ENCODE results near the gene NGFR.

NGFR gene

GRCh38 chr17:49530118-49530517 is 35.0 kb downstream of the NGFR start:
- Mint-ChIP-seq H3K36me3 (ENCODE audit: low read depth) (no peaks in the 10 kb centered on the region), H3K27me3 (ENCODE audit: low read depth) (peaks cover 6% of the 10 kb centered on the region), H3K27ac (peak overlapping the region; percentile 53 to 82 (median 77)), H3K4me3 (no peak overlapping the region), H3K9me3 (peaks cover 2% of the 10 kb centered on the region), H3K4me1 (peaks cover 55% of the 10 kb centered on the region)
- TF ChIP-seq, protein P1, sequence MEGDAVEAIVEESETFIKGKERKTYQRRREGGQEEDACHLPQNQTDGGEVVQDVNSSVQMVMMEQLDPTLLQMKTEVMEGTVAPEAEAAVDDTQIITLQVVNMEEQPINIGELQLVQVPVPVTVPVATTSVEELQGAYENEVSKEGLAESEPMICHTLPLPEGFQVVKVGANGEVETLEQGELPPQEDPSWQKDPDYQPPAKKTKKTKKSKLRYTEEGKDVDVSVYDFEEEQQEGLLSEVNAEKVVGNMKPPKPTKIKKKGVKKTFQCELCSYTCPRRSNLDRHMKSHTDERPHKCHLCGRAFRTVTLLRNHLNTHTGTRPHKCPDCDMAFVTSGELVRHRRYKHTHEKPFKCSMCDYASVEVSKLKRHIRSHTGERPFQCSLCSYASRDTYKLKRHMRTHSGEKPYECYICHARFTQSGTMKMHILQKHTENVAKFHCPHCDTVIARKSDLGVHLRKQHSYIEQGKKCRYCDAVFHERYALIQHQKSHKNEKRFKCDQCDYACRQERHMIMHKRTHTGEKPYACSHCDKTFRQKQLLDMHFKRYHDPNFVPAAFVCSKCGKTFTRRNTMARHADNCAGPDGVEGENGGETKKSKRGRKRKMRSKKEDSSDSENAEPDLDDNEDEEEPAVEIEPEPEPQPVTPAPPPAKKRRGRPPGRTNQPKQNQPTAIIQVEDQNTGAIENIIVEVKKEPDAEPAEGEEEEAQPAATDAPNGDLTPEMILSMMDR (IDR thresholded peaks at IDR 0.05; ENCODE audit: unreplicated experiment in 3 of 3): no peak

DNA sequence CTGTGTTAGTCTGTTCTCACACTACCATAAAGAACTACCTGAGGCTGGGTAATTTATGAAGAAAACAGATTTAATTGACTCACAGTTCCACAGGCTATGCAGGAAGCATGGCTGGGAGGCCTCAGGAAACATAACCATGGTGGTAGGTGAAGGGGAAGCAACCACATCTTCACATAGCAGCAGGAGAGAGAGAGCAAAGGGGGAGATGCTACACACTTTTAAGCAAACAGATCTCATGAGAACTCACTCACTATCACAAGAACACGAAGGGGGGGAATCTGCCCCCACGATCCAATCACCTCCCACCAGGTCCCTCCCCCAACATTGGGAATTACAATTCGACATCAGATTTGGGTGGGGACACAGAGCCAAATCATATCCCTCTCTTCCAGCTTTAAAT is 48.8 kb downstream of the NGFR start:
- H3K27ac Mint-ChIP-seq: peak overlapping the region; percentile 16 to 42 (median 23)
- H3K27me3 Mint-ChIP-seq (ENCODE audit: low read depth): no peaks in the 10 kb centered on the region
- H3K4me1 Mint-ChIP-seq: peaks cover 44% of the 10 kb centered on the region
- TF ChIP-seq, protein P1 (IDR thresholded peaks at IDR 0.05; ENCODE audit: unreplicated experiment in 3 of 3): no peak
- peaks cover 13% of the 10 kb centered on the region for H3K9me3 Mint-ChIP-seq
- H3K4me3 Mint-ChIP-seq: no peak overlapping the region
- no peaks in the 10 kb centered on the region for H3K36me3 Mint-ChIP-seq (ENCODE audit: low read depth)

- no peaks in the 10 kb centered on the region for H3K36me3 Mint-ChIP-seq (ENCODE audit: low read depth)
- H3K27me3 Mint-ChIP-seq (ENCODE audit: low read depth): peaks cover 5% of the 10 kb centered on the region
- TF ChIP-seq, protein P1 (IDR thresholded peaks at IDR 0.05; ENCODE audit: unreplicated experiment in 3 of 3): no peak
- peaks cover 11% of the 10 kb centered on the region for H3K9me3 Mint-ChIP-seq
- peak overlapping the region; percentile 85 to 95 (median 90) for H3K27ac Mint-ChIP-seq
- H3K4me1 Mint-ChIP-seq: peaks cover 55% of the 10 kb centered on the region
- H3K4me3 Mint-ChIP-seq: no peak overlapping the region
These were observed 50.0 kb downstream of the NGFR start for GRCh38 chr17:49545007-49545660.

DNA sequence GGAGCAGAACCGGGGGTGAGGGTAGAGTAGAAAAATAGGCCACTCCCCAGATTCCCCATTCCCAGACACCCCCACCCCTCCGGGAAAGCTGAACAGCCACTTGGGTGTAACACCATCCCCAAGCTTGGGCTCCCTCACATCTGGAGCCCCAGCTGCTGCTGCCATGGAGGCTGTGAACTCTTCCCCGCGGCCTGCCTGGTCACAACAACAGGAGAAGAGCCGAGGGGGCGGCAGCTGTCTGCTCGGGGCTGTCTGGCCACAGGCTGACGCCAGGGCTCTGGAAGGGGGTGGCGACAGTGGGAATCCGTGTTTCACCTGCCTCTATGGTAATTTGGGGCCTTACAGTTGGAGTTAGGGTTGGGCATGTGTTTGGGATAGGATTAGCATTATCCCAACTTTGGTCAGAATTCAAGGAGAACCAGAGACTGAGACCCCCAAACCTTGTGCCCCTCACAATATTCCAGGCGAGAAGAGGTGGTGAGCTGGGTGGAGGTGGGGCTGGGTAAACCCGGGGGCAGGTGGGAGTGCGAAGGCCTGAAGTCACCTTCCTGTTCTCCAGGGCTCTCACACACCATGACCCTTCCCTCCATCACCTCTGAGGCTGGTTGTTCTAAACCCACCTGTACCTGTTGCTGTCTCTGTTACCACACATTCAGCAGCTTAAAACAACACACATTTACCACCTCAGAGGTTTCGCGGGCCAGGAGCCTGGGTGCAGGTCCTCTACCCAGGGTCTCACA is 50.9 kb downstream of the NGFR start:
- no peaks in the 10 kb centered on the region for H3K36me3 Mint-ChIP-seq (ENCODE audit: low read depth)
- peak overlapping the region; percentile 85 to 95 (median 90) for H3K27ac Mint-ChIP-seq
- TF ChIP-seq, protein P1 (IDR thresholded peaks at IDR 0.05; ENCODE audit: unreplicated experiment in 3 of 3): no peak
- peaks cover 10% of the 10 kb centered on the region for H3K9me3 Mint-ChIP-seq
- H3K27me3 Mint-ChIP-seq (ENCODE audit: low read depth): peaks cover 5% of the 10 kb centered on the region
- no peak overlapping the region for H3K4me3 Mint-ChIP-seq
- H3K4me1 Mint-ChIP-seq: peaks cover 55% of the 10 kb centered on the region

DNA sequence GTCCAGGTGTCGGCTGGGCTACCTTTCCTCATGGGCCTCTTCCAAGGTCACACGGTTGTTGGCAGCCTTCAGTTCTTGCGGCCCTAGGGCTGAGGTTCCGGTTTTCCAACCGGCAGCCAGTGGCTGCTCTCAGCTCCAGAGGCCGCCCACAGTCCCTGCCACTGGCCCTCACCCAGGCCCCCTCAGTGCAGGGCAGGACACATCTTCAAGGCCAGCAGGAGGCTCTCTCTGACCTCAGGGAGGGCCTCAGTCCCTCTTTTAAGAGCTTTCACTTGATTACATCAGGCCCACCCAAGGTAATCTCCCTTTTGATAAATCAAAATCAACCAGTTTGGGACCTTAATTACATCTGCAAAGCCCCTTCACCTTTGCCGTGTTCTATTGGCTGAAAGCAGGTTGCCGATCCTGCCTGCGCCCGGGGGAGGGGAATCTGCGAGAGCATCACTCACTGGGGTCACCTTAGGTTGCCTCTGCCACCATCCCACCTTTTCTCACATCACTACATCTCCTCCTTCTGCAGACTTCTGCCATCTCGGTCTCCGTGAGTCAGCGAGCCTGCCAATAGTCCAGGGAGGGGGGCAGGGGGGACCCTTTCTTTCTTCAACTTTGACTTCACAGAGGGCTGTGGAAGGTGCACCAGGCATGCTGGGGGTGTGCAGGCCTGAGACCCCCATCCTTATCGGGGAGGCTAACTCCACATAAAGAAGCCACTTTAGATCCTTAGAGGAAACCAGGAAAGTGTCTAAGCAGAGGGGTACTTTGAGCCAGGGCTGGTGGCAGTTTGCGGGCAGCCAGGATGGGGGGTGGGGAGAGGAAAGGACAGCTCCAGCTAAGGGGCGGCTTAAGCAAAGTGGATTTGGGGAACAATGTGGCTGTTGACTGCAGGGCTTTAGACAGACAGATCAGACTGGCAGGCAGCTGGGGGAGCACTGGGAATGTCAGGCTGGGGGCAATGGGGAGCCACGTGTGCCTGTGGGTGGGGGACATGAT is 51.7 kb downstream of the NGFR start:
- TF ChIP-seq, protein P1 (IDR thresholded peaks at IDR 0.05; ENCODE audit: unreplicated experiment in 3 of 3): no peak
- Mint-ChIP-seq H3K9me3 (peaks cover 5% of the 10 kb centered on the region), H3K4me1 (peaks cover 62% of the 10 kb centered on the region), H3K36me3 (ENCODE audit: low read depth) (no peaks in the 10 kb centered on the region), H3K27ac (peak overlapping the region; percentile 82 to 95 (median 90)), H3K27me3 (ENCODE audit: low read depth) (peaks cover 5% of the 10 kb centered on the region), H3K4me3 (peak overlapping the region in 1 of 3 experiments; percentile 4)

All from nephron (organoid).